Left lung (tissue), 14 donors: ENCODE results near the gene MTIF3. TPM values are rescaled to one million over a fixed set of nuclear protein-coding genes. Genes with fewer than 3 reads are reported as not detected.

Source experiments
- ATAC-seq: fragments of 200-7000 bp; cut with Tn5 transposase; one replicate; pipeline ENCODE4 v1.9.1; 2020; ENCODE audit warnings: moderate library complexity
- DNase-seq, 4 donors: peaks; one replicate each; pipeline ENCODE4 v3.0.0-alpha.2; 2013 to 2020
- H3K27ac ChIP-seq, 2 donors: fragments of 200-600 bp; sonication (generic) in 1 of 2; one replicate each; pipeline versions ENCODE4 v1.5.0 to v1.8.0; 2020 to 2021
- H3K27me3 ChIP-seq, 2 donors: fragments of 200-600 bp; sonication (generic) in 1 of 2; one replicate each; pipeline versions ENCODE4 v1.5.0 to v1.8.0; 2020 to 2021
- H3K36me3 ChIP-seq, 2 donors: fragments of 200-600 bp; sonication (generic) in 1 of 2; one replicate each; pipeline versions ENCODE4 v1.5.0 to v1.8.0; 2020 to 2021
- H3K4me1 ChIP-seq, 2 donors: fragments of 200-600 bp; one replicate each; pipeline ENCODE4 v1.8.0; 2021
- H3K4me3 ChIP-seq, 2 donors: fragments of 200-600 bp; sonication (generic) in 1 of 2; one replicate each; pipeline versions ENCODE4 v1.5.0 to v1.8.0; 2020 to 2021; ENCODE audit warnings: mild to moderate bottlenecking in 1 of 2
- H3K9me3 ChIP-seq, 2 donors: fragments of 200-600 bp; sonication (generic) in 1 of 2; one replicate each; pipeline versions ENCODE4 v1.5.0 to v1.8.0; 2020 to 2021
- CTCF ChIP-seq, 2 donors: fragments of 200-600 bp; sonication (generic) in 1 of 2; IDR thresholded peaks; one replicate each; pipeline versions ENCODE4 v1.5.0 to v1.8.0; 2021; ENCODE audit warnings: antibody characterized with exemption in 2 of 2
- intact Hi-C, 2 donors: fragments of 100-400 bp; cut with DNase I; formaldehyde crosslinking; loops; one replicate each; pipeline versions ENCODE4 v1.11.2 to v1.14.2; 2022
- long read RNA-seq, 12 donors: library from polyadenylated mRNA in 2 of 12; unstranded in 2 of 12; transcript quantifications; one replicate each; pipeline ENCODE4 v2.0.0 and lab custom pipeline, GENCODE V29; 2019 to 2026
- polyA plus RNA-seq, 6 donors: library from polyadenylated mRNA; unstranded; fragments of 120-200 nt; gene quantifications; one replicate each; pipeline ENCODE4 v1.2.1, GENCODE V29; 2013; ENCODE audit not compliant: insufficient read length in 6 of 6
- total RNA-seq, 2 donors: library from RNA; stranded (reverse); fragmentation: NEBNext Ultra II Directional; extraction: Animal tissue kit (Norgen Biotek cat#: 25700); gene quantifications; one replicate each; pipeline ENCODE4 v1.2.1, GENCODE V29; 2021
- donor health status: DM: no; HTN: yes; CAD: no.
- donor health status: DM: no; HTN: no; CAD: no.

MTIF3 gene
- 10 to 100 TPM; 43.4 to 44.6 TPM for total RNA-seq
- polyA plus RNA-seq, result 10 to 100 TPM; 62.4 to 70.0 (median 67.5) TPM
- long read RNA-seq, donor 1, transcript MTIF3-203 (3 exons, 889 nt), result minor isoform, 10 of 172 reads
- long read RNA-seq, donor 1, transcript MTIF3-202 (5 exons, 1,005 nt), result major isoform, 13 of 172 reads
- long read RNA-seq, donor 1, partial matches to known transcripts, result 66 of 172 reads
- long read RNA-seq, donor 1, other reads (novel, unspliced or antisense), result 81 of 172 reads
- long read RNA-seq, donor 2, transcript MTIF3-202 (5 exons, 1,005 nt), result major isoform, 15 of 41 reads
- long read RNA-seq, donor 2, transcript MTIF3-208 (2 exons, 403 nt), result minor isoform, 5 of 41 reads
- long read RNA-seq, donor 2, partial matches to known transcripts, result 10 of 41 reads
- long read RNA-seq, donor 2, other reads (novel, unspliced or antisense), result 5 of 41 reads
- long read RNA-seq, donor 3, partial matches to known transcripts, result 45 of 93 reads
- long read RNA-seq, donor 3, other reads (novel, unspliced or antisense), result 39 of 93 reads
- long read RNA-seq, donor 4, transcript MTIF3-202 (5 exons, 1,005 nt), result major isoform, 18 of 58 reads
- long read RNA-seq, donor 4, transcript MTIF3-203 (3 exons, 889 nt), result minor isoform, 8 of 58 reads
- long read RNA-seq, donor 4, partial matches to known transcripts, result 22 of 58 reads
- long read RNA-seq, donor 4, other reads (novel, unspliced or antisense), result 9 of 58 reads
- long read RNA-seq, donor 5, transcript MTIF3-203 (3 exons, 889 nt), result major isoform, 7 of 32 reads
- long read RNA-seq, donor 5, transcript MTIF3-202 (5 exons, 1,005 nt), result major isoform, 7 of 32 reads
- long read RNA-seq, donor 5, partial matches to known transcripts, result 6 of 32 reads
- long read RNA-seq, donor 5, other reads (novel, unspliced or antisense), result 8 of 32 reads
- long read RNA-seq, donor 6, transcript MTIF3-202 (5 exons, 1,005 nt), result major isoform, 16 of 34 reads
- long read RNA-seq, donor 6, partial matches to known transcripts, result 11 of 34 reads
- long read RNA-seq, donor 6, other reads (novel, unspliced or antisense), result 0 of 34 reads
- long read RNA-seq, donor 7, transcript MTIF3-202 (5 exons, 1,005 nt), result major isoform, 7 of 16 reads
- long read RNA-seq, donor 7, partial matches to known transcripts, result 5 of 16 reads
- long read RNA-seq, donor 7, other reads (novel, unspliced or antisense), result 0 of 16 reads
- long read RNA-seq, donor 8, transcript MTIF3-202 (5 exons, 1,005 nt), result major isoform, 6 of 11 reads
- long read RNA-seq, donor 8, partial matches to known transcripts, result 0 of 11 reads
- long read RNA-seq, donor 8, other reads (novel, unspliced or antisense), result 0 of 11 reads
- long read RNA-seq, donor 9, result 0 reads
- long read RNA-seq, donor 10, transcript MTIF3-202 (5 exons, 1,005 nt), result major isoform, 32 of 66 reads
- long read RNA-seq, donor 10, partial matches to known transcripts, result 17 of 66 reads
- long read RNA-seq, donor 10, other reads (novel, unspliced or antisense), result 14 of 66 reads
- long read RNA-seq, donor 11, transcript MTIF3-202 (5 exons, 1,005 nt), result major isoform, 13 of 99 reads
- long read RNA-seq, donor 11, partial matches to known transcripts, result 79 of 99 reads
- long read RNA-seq, donor 11, other reads (novel, unspliced or antisense), result 5 of 99 reads
- long read RNA-seq, donor 12, transcript MTIF3-203 (3 exons, 889 nt), result minor isoform, 6 of 91 reads
- long read RNA-seq, donor 12, transcript MTIF3-202 (5 exons, 1,005 nt), result major isoform, 8 of 91 reads
- long read RNA-seq, donor 12, partial matches to known transcripts, result 27 of 91 reads
- long read RNA-seq, donor 12, other reads (novel, unspliced or antisense), result 50 of 91 reads

- Histone ChIP-seq H3K27ac (peak within 1 kb of the TSS; percentile 96 to 97), H3K4me1 (peaks cover 13 to 45% of the 10 kb centered on the region in 2 donors), H3K4me3 (peak within 1 kb of the TSS; percentile 63 to 70), H3K27me3 (no peaks in the 10 kb centered on the region), H3K36me3 (peaks cover 0 to under 1% of the 10 kb centered on the region in 2 donors), H3K9me3 (no peaks in the 10 kb centered on the region)
- intact Hi-C loops, result no loop called here
- ATAC-seq (peak; percentile 92), DNase-seq (peak; percentile 91 to 97 (median 95))
- TF ChIP-seq CTCF (IDR thresholded peaks at IDR 0.05), result no peak
Measured at GRCh38 chr13:27449936-27450828, at the start of gene MTIF3. MTIF3 (minus strand) TSS chr13:27450564; CDS start chr13:27440448, 10,116 bp downstream.

GRCh38 chr13:27497563-27498230 is 47.3 kb upstream of the MTIF3 start:
- no peak for DNase-seq
- no peak overlapping the region for H3K27ac ChIP-seq
- H3K4me1 ChIP-seq, result no peaks in the 10 kb centered on the region
- no peaks in the 10 kb centered on the region for H3K36me3 ChIP-seq
- ATAC-seq, result no peak
- H3K9me3 ChIP-seq, result no peaks in the 10 kb centered on the region
- H3K27me3 ChIP-seq, result no peaks in the 10 kb centered on the region
- no peak overlapping the region for H3K4me3 ChIP-seq
- no peak for TF ChIP-seq CTCF (IDR thresholded peaks at IDR 0.05)
- intact Hi-C loops, result no loop called here

GRCh38 chr13:27496536-27497273 is 46.3 kb upstream of the MTIF3 start:
- no peak overlapping the region for H3K27ac ChIP-seq
- H3K4me1 ChIP-seq, result no peaks in the 10 kb centered on the region
- no peaks in the 10 kb centered on the region for H3K9me3 ChIP-seq
- no peak overlapping the region for H3K4me3 ChIP-seq
- TF ChIP-seq CTCF (IDR thresholded peaks at IDR 0.05), result no peak
- intact Hi-C loops, result no loop called here
- ATAC-seq (no peak), DNase-seq (no peak)
- H3K36me3 ChIP-seq, result no peaks in the 10 kb centered on the region
- no peaks in the 10 kb centered on the region for H3K27me3 ChIP-seq
